ENCODE measurements around the gene C11orf24.
"Not testable (repeated sequence)": the region's sequence is repeated elsewhere in the genome, so short reads cannot be mapped to it uniquely, and the experiment has no call there.

The C11orf24 gene

GRCh38 chr11:68251765-68252164, 20.0 kb downstream of the C11orf24 start:
- DNase-seq (ENCODE audit: low spot score) = no peak

- DNase-seq (ENCODE audit: low spot score) = not testable (repeated sequence)
Observed at GRCh38 chr11:68244912-68245311, 26.9 kb downstream of the C11orf24 start.

GRCh38 chr11:68243847-68244246, 27.9 kb downstream of the C11orf24 start:
- DNase-seq (ENCODE audit: low spot score) = not testable (repeated sequence)

GRCh38 chr11:68242616-68243015, 29.2 kb downstream of the C11orf24 start:
- DNase-seq (ENCODE audit: low spot score) = no peak

- DNase-seq (ENCODE audit: low spot score) = no peak
Observed at GRCh38 chr11:68231621-68232020, 40.2 kb downstream of the C11orf24 start.

- no peak for DNase-seq (ENCODE audit: low spot score)
Observed at GRCh38 chr11:68229601-68230000, 42.2 kb downstream of the C11orf24 start.

- DNase-seq (ENCODE audit: low spot score) = no peak
Observed at GRCh38 chr11:68226421-68226820, 45.4 kb downstream of the C11orf24 start.

- no peak for DNase-seq (ENCODE audit: low spot score)
Observed at GRCh38 chr11:68224606-68225005, 47.2 kb downstream of the C11orf24 start.

- no peak for DNase-seq (ENCODE audit: low spot score)
Observed at GRCh38 chr11:68223275-68223674, 48.5 kb downstream of the C11orf24 start.

- DNase-seq (ENCODE audit: low spot score) = no peak
Observed at GRCh38 chr11:68221406-68221805, 50.4 kb downstream of the C11orf24 start.

- DNase-seq (ENCODE audit: low spot score) = no peak
Observed at GRCh38 chr11:68216171-68216938, 55.4 kb downstream of the C11orf24 start.

GRCh38 chr11:68215524-68216170, 56.1 kb downstream of the C11orf24 start:
- DNase-seq (ENCODE audit: low spot score) = no peak

GRCh38 chr11:68215087-68215445, 56.7 kb downstream of the C11orf24 start:
- no peak for DNase-seq (ENCODE audit: low spot score)

- DNase-seq (ENCODE audit: low spot score) = no peak
Observed at GRCh38 chr11:68214173-68215086, 57.3 kb downstream of the C11orf24 start.

GRCh38 chr11:68213555-68214172, 58.1 kb downstream of the C11orf24 start:
- peak; percentile 93 for DNase-seq (ENCODE audit: low spot score)

- no peak for DNase-seq (ENCODE audit: low spot score)
Observed at GRCh38 chr11:68213135-68213515, 58.6 kb downstream of the C11orf24 start, which contains the start of gene KMT5B. Gene KMT5B (minus strand): TSS chr11:68213296. CDS start chr11:68190076, 23,220 bp downstream.

- DNase-seq (ENCODE audit: low spot score) = peak; percentile 49
Observed at GRCh38 chr11:68212421-68213134, 59.2 kb downstream of the C11orf24 start.

GRCh38 chr11:68211546-68211945, 60.2 kb downstream of the C11orf24 start:
- DNase-seq (ENCODE audit: low spot score) = no peak
